DMS 273 treated with DMSO at 0.1 percent for 48 hours (cell line): Measurements from ENCODE around the gene CSTPP1.
"Not testable (repeated sequence)": the region's sequence is repeated elsewhere in the genome, so short reads cannot be mapped to it uniquely, and the experiment has no call there.

Experiments used
- DNase-seq: peaks from one replicate; lab custom pipeline; 2025; lab: John Stamatoyannopoulos, UW

The CSTPP1 gene

GRCh38 chr11:46912526-46913150 lies 23.9 kb upstream of the CSTPP1 start:
- no peak for DNase-seq

DNA sequence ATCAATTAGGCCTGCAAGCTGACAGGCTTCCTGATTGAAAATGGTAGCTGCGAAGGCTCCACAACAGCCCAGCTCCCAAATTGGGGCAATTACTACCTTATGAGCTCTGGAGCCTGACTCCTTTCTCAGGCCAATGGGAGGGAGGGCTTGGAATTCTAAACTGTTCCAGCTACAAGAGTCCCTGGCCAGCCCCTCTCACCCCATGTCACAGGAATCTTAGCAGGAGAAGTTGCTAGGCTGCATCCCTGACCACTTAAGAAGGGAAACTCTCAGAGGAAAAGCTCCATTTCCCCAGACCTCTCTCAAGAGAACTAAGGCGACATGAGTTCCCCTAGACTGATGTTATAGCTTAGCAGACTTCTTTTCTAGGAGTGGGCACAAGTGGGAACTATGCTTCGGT lies 23.1 kb upstream of the CSTPP1 start:
- no peak for DNase-seq

- DNase-seq = no peak
Observed at GRCh38 chr11:46914363-46914762, 22.2 kb upstream of the CSTPP1 start.

DNA sequence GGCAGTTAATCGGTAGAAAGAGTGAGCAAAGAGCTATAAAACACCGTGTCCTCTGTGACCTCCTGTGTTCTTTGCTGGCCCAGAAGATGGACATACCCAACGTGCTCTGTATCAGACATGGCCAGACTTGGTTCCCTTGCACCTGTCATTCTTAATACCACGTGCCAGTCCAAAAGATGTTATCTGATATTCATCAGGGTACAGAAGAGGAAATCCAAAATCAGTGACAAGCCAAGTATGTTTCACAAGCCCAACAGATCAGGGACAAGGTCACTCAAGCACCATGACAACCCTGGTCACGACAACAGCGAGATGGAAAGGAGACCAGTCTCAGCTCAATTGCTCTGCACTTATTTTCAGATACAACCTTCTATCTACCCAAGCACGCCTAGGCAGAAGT lies 21.7 kb upstream of the CSTPP1 start:
- DNase-seq = no peak

GRCh38 chr11:46916286-46917108 lies 20.1 kb upstream of the CSTPP1 start:
- no peak for DNase-seq

DNA sequence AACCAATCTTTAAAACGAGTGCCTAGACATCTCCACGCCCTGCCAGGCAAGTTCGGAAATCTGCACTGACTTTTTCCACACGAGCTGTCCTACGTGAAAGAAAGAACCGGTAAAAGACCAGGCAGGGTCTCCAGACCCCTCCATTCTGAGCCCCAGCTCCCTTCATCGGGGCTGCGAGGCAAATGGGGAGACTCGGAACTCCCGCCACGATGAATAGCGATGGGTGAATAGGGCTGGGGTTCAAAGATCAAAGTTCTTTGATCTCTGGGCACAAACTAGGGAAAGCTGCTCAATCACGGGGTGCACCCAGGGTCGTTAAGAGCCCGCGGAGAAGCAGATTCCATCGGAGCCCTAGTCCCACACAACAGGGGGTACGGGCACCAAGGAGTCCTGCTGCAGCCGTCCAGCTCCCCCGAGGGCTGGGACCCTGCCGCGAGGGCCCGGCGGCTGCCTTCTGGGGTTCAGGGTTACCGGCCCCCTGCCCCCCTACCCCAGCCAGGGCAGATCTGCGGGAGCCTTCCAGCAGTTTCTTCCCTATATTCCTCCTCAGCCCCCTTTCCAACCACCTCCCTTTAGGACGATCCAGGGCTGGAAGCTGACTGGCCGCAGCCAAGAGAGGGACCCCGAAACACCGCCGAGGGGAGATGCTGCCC lies 19.3 kb upstream of the CSTPP1 start:
- DNase-seq = no peak

DNA sequence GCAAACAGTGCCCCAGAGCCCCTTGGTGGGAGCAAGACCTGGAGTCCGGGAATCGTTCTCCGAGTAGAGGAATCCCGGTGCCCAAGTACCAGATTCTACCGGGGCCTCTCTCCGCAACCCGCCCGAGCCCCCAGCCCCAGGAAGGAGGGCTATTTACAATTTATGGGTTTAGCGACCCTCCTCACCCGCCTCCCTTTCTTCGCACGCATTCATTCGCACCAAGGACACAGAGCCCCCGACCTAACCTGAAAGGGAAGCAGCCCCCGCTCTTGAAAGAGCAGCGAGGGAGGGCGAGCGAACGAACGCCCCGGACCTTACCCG lies 18.8 kb upstream of the CSTPP1 start:
- DNase-seq = no peak

GRCh38 chr11:46918083-46918787 lies 18.3 kb upstream of the CSTPP1 start, which contains the start of gene LRP4:
Gene LRP4, minus strand, starts transcription at chr11:46918550. Its CDS starts 171 bp downstream, at chr11:46918379.
- DNase-seq = no peak

- no peak for DNase-seq
Observed at GRCh38 chr11:46918788-46919513, 17.6 kb upstream of the CSTPP1 start.

- no peak for DNase-seq
Observed at GRCh38 chr11:46920755-46921154, 15.8 kb upstream of the CSTPP1 start.

GRCh38 chr11:46927928-46928327 lies 8.6 kb upstream of the CSTPP1 start:
- DNase-seq = not testable (repeated sequence)

- DNase-seq = not testable (repeated sequence)
Observed at GRCh38 chr11:46928701-46929100, 7.9 kb upstream of the CSTPP1 start.

GRCh38 chr11:46930089-46930488 lies 6.5 kb upstream of the CSTPP1 start:
- DNase-seq = no peak

GRCh38 chr11:46942172-46942571 lies 5.6 kb downstream of the CSTPP1 start:
- DNase-seq = no peak

DNA sequence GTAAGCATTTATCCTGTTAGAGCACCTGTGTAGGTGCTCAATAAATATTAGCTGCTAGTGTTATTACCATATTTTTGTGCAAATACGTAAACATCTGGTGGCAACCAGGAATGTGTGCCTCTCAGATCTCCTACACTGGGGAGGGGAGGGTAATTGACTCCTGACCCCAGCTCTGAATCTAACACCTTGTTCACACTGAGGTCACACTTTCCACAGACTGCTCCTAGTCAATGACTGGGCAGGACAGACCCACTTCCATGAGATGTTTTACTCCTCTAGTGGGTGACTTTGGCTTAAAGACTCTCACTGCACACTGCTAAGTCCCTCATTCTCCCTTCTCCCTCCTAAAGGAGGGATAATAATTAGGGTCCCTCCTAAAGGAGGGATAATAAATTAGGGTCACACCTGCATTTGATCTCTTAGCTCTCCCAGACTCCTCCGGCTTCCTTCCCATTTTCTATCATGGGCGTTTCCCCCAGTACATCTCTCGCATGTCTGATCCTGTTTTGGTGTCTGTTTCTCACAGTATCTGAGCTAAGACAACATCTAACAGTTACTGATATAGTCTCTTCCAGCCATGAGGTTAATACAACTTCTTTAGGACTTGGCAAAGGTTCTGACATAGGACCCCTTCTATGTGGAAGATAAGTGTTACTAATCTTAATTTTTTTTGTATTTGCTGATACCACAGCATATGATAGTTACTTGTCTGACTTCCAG lies 8.0 kb downstream of the CSTPP1 start:
- DNase-seq = no peak

DNA sequence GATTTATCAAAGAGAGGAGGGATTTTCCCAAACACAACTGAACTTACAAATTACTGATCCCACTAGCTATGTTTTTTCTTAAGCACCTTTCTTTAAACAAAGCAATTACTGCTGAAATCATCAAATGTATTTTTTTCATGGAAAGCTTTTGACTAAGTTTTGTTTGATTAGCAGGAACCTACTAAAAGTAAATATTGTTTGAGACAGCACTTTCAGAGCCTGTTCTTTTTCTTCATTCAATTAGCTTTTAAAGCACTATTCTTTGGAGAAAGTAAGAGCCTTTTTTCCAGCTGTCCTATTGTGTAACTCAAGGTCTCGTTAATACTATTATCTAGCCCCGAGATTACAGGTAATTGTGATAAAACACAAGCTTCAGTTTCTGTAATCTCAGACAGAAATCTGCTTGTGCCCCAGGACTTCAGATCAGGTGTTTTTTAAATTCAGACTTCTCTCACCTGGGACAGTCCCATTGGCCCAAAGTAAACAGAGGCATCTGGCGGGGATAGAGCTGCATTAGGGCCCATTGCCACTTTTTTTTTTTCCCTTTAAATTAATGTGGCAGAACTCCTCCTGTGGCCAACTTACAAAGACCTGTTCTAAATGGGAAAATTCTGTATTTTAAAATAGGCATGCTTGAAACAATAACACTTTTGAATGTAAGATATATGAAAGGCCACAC lies 11.0 kb downstream of the CSTPP1 start:
- DNase-seq = no peak

DNA sequence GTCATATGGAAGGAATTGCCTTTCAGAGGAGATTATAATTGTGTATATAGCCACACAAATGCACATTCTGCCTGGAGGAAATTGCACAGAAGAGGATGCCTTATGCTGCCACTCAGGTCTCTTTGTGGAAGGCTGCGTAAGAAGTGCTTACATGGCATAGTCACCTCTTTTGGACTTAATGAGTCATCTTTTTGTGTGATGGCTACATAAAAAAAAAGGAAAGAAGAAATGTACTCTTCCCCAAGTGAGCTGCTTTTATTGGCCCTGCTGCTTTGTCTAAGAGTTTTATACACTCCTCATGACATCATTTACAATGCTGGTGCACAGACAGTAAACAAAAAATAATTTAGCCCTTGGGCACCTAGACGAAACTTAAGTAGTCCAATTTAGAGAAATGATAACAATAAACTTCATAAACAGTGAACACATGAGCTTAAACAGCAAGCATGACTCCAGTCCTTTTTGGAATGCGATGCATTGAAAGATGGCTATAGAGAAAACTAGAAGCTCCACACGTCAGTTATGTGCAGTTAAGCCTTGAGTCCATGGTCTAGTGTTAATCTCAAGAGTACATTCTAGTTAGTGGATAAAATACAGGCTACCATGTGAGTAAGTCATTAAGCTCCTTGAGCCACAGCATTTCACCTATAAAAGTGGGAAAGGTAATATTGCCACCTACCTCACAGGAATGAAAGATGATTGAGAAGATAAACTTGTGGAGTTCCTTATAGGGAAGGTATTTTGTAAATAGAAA lies 12.0 kb downstream of the CSTPP1 start:
- DNase-seq = no peak

- DNase-seq = no peak
Observed at GRCh38 chr11:46949297-46949696, 12.7 kb downstream of the CSTPP1 start.

DNA sequence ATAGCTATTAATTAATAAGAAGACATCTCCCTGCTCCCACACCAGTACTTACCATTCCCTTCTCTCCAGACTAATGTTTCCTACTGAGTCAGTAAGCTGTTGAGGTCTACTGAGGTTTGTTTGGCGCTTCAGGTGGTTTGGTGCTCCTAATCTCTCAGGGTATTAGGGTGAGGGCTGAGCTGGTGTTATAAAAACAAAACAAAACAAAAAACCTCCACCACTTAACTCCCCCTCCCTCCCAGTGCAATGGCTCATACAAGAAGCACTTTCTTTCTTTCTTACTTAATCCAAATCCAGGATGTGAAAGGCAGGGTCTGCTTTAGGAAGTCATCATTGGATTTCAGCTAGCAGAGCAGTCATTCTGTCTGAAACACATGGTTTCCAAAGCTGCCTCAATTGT lies 15.3 kb downstream of the CSTPP1 start:
- no peak for DNase-seq

DNA sequence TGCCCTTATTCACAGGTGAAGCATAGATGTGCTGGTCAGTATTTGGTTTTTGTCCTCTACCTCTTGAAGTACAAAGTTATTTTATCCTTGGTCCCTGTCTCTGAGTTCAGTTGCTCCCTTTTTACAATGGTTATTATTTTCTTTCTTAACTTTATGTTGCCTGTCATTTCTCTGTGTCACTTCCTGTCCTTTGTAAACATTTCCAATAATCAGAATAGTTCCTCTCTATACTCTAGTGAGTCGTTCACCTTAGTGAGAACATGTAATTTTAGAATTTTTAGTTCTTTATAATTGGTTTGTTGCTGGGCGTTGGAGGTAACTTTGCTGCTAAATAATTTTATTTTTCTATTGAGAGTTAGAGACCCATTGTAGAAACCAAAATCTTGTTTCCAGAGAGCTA lies 16.0 kb downstream of the CSTPP1 start:
- DNase-seq = no peak
